ENCODE results near the gene MMAB. TPM values are rescaled to one million over a fixed set of nuclear protein-coding genes. Genes with fewer than 3 reads are reported as not detected.

MMAB gene
- total RNA-seq, 1 donor from 2014 or later, result 26.4 TPM

DNA sequence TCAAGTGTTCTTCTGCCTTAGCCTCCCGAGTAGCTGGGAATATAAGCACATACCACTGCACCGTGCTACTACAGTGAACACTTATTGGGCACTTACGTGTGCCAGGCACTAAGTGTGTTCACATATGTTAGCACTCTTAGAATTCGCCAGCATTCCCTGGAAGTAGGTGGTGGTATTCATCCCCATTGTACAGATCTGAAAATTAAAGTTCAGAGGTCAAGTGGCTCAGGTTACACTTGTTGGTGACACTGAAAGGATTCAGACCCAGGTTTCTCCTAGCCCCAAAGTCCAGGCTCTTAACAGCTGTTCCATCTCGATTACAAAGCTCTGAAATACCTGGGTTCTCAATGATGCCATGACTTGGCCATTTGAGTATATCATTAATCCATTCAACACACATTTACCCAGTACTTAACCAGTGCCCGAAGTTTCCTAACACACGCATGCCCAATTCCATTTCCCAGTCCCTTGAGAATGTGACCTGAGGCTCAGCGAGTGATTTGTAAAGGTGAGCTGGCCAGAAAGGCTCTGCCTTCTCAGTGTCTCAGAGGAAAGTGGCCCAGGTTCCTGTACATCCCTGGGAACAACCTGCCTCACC lies 5.1 kb upstream of the MMAB start:
- Mint-ChIP-seq H3K9me3 (no peaks in the 10 kb centered on the region), H3K27ac (no peak overlapping the region), H3K36me3 (peaks cover 13% of the 10 kb centered on the region), H3K4me3 (no peak overlapping the region), H3K27me3 (ENCODE audit: low read depth) (no peaks in the 10 kb centered on the region), H3K4me1 (peaks cover 11% of the 10 kb centered on the region)
- TF ChIP-seq, protein P1, sequence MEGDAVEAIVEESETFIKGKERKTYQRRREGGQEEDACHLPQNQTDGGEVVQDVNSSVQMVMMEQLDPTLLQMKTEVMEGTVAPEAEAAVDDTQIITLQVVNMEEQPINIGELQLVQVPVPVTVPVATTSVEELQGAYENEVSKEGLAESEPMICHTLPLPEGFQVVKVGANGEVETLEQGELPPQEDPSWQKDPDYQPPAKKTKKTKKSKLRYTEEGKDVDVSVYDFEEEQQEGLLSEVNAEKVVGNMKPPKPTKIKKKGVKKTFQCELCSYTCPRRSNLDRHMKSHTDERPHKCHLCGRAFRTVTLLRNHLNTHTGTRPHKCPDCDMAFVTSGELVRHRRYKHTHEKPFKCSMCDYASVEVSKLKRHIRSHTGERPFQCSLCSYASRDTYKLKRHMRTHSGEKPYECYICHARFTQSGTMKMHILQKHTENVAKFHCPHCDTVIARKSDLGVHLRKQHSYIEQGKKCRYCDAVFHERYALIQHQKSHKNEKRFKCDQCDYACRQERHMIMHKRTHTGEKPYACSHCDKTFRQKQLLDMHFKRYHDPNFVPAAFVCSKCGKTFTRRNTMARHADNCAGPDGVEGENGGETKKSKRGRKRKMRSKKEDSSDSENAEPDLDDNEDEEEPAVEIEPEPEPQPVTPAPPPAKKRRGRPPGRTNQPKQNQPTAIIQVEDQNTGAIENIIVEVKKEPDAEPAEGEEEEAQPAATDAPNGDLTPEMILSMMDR (IDR thresholded peaks at IDR 0.05; ENCODE audit: unreplicated experiment), result no peak
- no peak for DNase-seq (ENCODE audit: low spot score in 2 of 2, unreplicated experiment in 2 of 2)

DNA sequence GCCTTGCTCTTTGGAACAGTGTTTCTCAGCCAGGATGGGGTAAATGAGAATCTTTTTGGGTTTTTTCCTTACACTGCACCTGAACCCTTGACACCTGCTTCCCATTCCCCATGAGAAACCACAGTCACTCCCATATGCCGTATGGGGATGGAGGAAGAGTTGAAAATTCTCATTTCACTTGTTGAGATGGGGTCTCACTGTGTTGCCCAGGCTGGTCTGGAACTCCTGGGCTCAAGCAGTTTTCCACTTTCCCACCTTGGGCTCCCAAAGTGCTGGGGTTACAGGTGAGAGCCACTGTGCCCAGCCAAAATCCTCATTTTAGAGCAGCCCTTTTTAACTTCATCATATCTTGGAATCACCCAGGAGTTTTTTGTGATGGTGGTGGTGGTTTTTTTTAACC lies 4.0 kb upstream of the MMAB start:
- H3K4me3 Mint-ChIP-seq, result no peak overlapping the region
- TF ChIP-seq, protein P1 (IDR thresholded peaks at IDR 0.05; ENCODE audit: unreplicated experiment), result no peak
- peaks cover 12% of the 10 kb centered on the region for H3K36me3 Mint-ChIP-seq
- DNase-seq (ENCODE audit: low spot score in 2 of 2, unreplicated experiment in 2 of 2), result no peak
- no peaks in the 10 kb centered on the region for H3K9me3 Mint-ChIP-seq
- peaks cover 20% of the 10 kb centered on the region for H3K4me1 Mint-ChIP-seq
- no peak overlapping the region for H3K27ac Mint-ChIP-seq
- no peaks in the 10 kb centered on the region for H3K27me3 Mint-ChIP-seq (ENCODE audit: low read depth)

DNA sequence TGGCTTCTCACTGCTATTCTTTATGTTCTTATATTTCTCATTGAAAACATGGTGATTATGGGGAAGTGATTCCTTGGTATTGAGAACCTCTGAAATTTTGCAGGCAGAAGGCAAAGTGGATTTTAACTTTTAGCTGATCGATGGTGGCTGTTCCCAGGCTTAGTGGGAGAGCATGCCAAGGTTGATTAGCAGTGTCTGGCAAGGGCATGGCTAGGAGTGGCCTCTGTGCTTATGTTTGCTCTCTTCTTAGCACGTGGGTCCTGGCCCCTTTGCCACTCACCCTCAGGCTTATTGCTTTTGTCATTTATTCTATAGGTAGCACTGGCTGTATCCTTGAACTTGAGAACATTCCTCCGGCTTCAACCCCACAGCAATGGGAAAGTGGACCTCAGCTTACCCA lies 2.4 kb upstream of the MMAB start:
- Mint-ChIP-seq H3K27ac (no peak overlapping the region), H3K9me3 (no peaks in the 10 kb centered on the region), H3K4me1 (peaks cover 20% of the 10 kb centered on the region), H3K27me3 (ENCODE audit: low read depth) (no peaks in the 10 kb centered on the region), H3K4me3 (no peak overlapping the region), H3K36me3 (peaks cover 12% of the 10 kb centered on the region)
- DNase-seq (ENCODE audit: low spot score in 2 of 2, unreplicated experiment in 2 of 2), result no peak
- TF ChIP-seq, protein P1 (IDR thresholded peaks at IDR 0.05; ENCODE audit: unreplicated experiment), result no peak

DNA sequence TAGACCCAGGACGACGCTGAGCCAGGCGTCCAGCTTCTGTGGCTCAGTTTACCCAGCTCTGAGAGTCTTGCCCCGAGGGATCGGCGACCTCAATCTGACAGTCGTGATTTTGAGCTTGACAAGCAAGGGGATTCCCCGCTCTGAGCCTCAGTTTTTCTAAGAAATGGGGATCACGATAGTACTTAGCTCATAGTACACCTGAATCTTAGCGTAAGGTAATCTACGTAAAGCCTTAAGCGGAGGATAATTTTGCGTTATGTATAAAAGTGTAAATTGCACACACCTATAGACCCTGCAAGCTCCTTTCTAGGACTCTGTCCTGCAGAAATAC lies 575 bp upstream of the MMAB start:
- Mint-ChIP-seq H3K9me3 (no peaks in the 10 kb centered on the region), H3K4me3 (peak overlapping the region; percentile 87), H3K27me3 (ENCODE audit: low read depth) (no peaks in the 10 kb centered on the region), H3K4me1 (peaks cover 20% of the 10 kb centered on the region), H3K36me3 (peaks cover 9% of the 10 kb centered on the region), H3K27ac (peak overlapping the region; percentile 96)
- TF ChIP-seq, protein P1 (IDR thresholded peaks at IDR 0.05; ENCODE audit: unreplicated experiment), result no peak
- no peak for DNase-seq (ENCODE audit: low spot score in 2 of 2, unreplicated experiment in 2 of 2)

DNA sequence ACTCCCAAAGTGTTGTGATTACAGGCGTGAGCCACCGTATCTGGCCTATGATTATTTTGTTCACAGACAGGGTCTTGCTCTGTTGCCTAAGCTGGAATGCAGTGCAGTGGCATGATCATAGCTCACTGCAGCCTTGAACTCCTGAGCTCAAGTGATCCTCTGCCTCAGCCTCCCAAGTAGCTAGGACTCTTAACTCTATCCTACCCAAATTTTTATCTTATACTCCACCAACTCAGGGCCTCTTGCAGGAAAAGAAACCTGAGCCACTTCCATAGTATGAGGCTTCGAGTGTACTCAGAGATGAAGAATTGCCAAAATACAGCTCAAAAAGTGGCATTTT lies 828 bp downstream of the MMAB start:
- Mint-ChIP-seq H3K4me1 (peaks cover 20% of the 10 kb centered on the region), H3K27me3 (ENCODE audit: low read depth) (no peaks in the 10 kb centered on the region), H3K9me3 (no peaks in the 10 kb centered on the region), H3K4me3 (peak overlapping the region; percentile 87), H3K36me3 (peaks cover 7% of the 10 kb centered on the region), H3K27ac (peak overlapping the region; percentile 96)
- no peak for DNase-seq (ENCODE audit: low spot score in 2 of 2, unreplicated experiment in 2 of 2)
- TF ChIP-seq, protein P1 (IDR thresholded peaks at IDR 0.05; ENCODE audit: unreplicated experiment), result no peak
